ENCODE measurements around the gene DNAH11. TPM values are rescaled to one million over a fixed set of nuclear protein-coding genes. Genes with fewer than 3 reads are reported as not detected.

The DNAH11 gene
- total and polyA plus RNA-seq, 2 of the 8 experiments (the other 6 are each of a cell fraction or from before 2014, with no cell fraction given): 1.8 to 4.9 TPM

DNA sequence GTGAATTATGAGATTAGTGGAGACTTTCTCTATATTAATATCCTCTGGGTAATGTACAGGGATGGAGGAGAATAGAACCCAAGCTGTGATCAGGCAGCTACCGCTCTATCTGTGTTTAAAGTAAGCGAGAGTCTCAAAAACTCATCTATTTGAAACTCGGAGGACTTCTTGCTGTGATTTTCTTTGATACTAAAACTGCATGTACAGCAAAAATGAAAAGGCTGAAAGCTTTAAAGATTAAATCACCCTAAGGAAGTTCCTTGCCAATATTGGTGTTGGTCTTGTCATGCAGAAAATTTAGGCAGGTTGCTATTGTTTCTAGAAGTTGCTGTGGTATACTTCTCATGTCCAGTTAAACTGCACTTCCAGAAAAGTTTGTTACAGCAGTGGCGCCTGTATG lies 110.8 kb downstream of the DNAH11 start:
- POLR2A ChIA-PET (ENCODE audit: partially characterized antibody): interaction anchor here (1.1 kb wide), 1 partner anchor 17 kb away, joined by 4 read pairs; no protein-coding TSS in a partner anchor
- Histone ChIP-seq H3K27me3 (replicated peaks in 1 of 4; ENCODE audit: control insufficient read depth in 3 of 4, extremely low read depth in 1 of 4, insufficient read depth in 3 of 4, low read length in 3 of 4) (no peaks in the 10 kb centered on the region), H4K91ac (replicated peaks; ENCODE audit: insufficient read length, low read length) (no peak overlapping the region), H3K79me2 (ENCODE audit: control insufficient read depth in 1 of 2, insufficient read depth in 2 of 2, low read length in 2 of 2) (no peaks in the 10 kb centered on the region), H3K4ac (replicated peaks; ENCODE audit: insufficient read length, low read depth, low read length) (no peak overlapping the region), H3K27ac (ENCODE audit: low read depth, low read length) (no peak overlapping the region), H2BK5ac (ENCODE audit: low read depth, low read length) (no peak overlapping the region), H4K8ac (ENCODE audit: extremely low read depth, insufficient read depth, low read length) (no peak overlapping the region), H2BK120ac (replicated peaks; ENCODE audit: low read depth, low read length) (no peak overlapping the region), H3K9me3 (ENCODE audit: insufficient read depth in 2 of 2, low read depth in 1 of 2, low read length in 1 of 2) (no peaks in the 10 kb centered on the region), H3K79me1 (ENCODE audit: low read depth, low read length) (no peaks in the 10 kb centered on the region), H2AK5ac (ENCODE audit: low read depth, low read length) (no peak overlapping the region), H3K4me2 (ENCODE audit: insufficient read depth in 1 of 2, low read depth in 2 of 2, low read length in 2 of 2) (no peak overlapping the region), H3K14ac (ENCODE audit: insufficient read length) (no peak overlapping the region), H2BK15ac (ENCODE audit: low read length) (no peak overlapping the region), H2BK12ac (ENCODE audit: low read depth, low read length) (no peak overlapping the region), H3K4me3 (ENCODE audit: extremely low read depth in 1 of 4, insufficient read depth in 2 of 4, low read depth in 3 of 4, low read length in 4 of 4) (no peak overlapping the region), H3K23ac (ENCODE audit: insufficient read length) (no peak overlapping the region), H2BK20ac (ENCODE audit: low read length) (no peak overlapping the region), H3K4me1 (replicated peaks in 1 of 4; ENCODE audit: control insufficient read depth in 3 of 4, insufficient read depth in 4 of 4, low read length in 3 of 4) (no peaks in the 10 kb centered on the region), H3K9ac (replicated peaks in 1 of 4; ENCODE audit: extremely low read depth in 1 of 4, low read depth in 3 of 4, low read length in 3 of 4) (no peak overlapping the region), H3K56ac (replicated peaks; ENCODE audit: insufficient read length, low read depth, low read length) (no peak overlapping the region), H3K36me3 (ENCODE audit: control insufficient read depth in 2 of 4, insufficient read depth in 4 of 4, low read length in 3 of 4) (no peaks in the 10 kb centered on the region; a peak in 1 of 8 replicates), H4K20me1 (replicated peaks in 1 of 2; ENCODE audit: control insufficient read depth in 1 of 2, insufficient read depth in 2 of 2, low read length in 2 of 2) (no peaks in the 10 kb centered on the region), H3K18ac (ENCODE audit: extremely low read depth, low read length) (no peak overlapping the region), H3K23me2 (ENCODE audit: low read depth, low read length) (no peaks in the 10 kb centered on the region), H4K5ac (ENCODE audit: insufficient read length, low read depth, low read length) (no peak overlapping the region), H2AFZ (ENCODE audit: low read length) (no peak overlapping the region)
- WGBS, 2 experiments (ENCODE audit: extremely low coverage in 1 of 2, insufficient coverage in 1 of 2, insufficient read length in 1 of 2, insufficient replicate concordance in 2 of 2, low coverage in 1 of 2, low lambda C conversion rate in 2 of 2, missing lambda C conversion rate in 1 of 2): 88% methylated on average over 4 of the region's 4 CpGs; no CpG with 5 or more reads in 1 of the 2 experiments
- DNase-seq (ENCODE audit: low read depth in 1 of 2, low spot score in 2 of 2): no peak
- no peak for FAIRE-seq
- CTCF ChIA-PET (ENCODE audit: partially characterized antibody): no interaction called here
- TF ChIP-seq BRCA1 (IDR thresholded peaks at IDR 0.05; ENCODE audit: low read depth, low read length): no peak
- TF ChIP-seq SP1 (IDR thresholded peaks at IDR 0.05; ENCODE audit: low read depth, low read length): no peak
- TF ChIP-seq CHD1 (IDR thresholded peaks at IDR 0.05; ENCODE audit: low read depth, low read length): no peak
- TF ChIP-seq NANOG (IDR thresholded peaks at IDR 0.05; ENCODE audit: insufficient read depth, low read depth, low read length, poor library complexity, severe bottlenecking): no peak
- no peak for TF ChIP-seq ZNF274 (IDR thresholded peaks at IDR 0.05; ENCODE audit: borderline replicate concordance, extremely low read depth, low read length)
- no peak for TF ChIP-seq POU5F1 (IDR thresholded peaks at IDR 0.05; ENCODE audit: low read depth, low read length)
- no peak for TF ChIP-seq SP4 (IDR thresholded peaks at IDR 0.05; ENCODE audit: low read length)
- no peak for TF ChIP-seq SRF (IDR thresholded peaks at IDR 0.05; ENCODE audit: low read depth, low read length)
- no peak for TF ChIP-seq RNF2 (IDR thresholded peaks at IDR 0.05; ENCODE audit: borderline replicate concordance, low read depth, low read length, missing control alignments, poor library complexity, severe bottlenecking)
- TF ChIP-seq RFX5 (IDR thresholded peaks at IDR 0.05; ENCODE audit: borderline replicate concordance, low read depth, low read length): no peak
- TF ChIP-seq SIN3A (conservative IDR thresholded peaks at IDR 0.05 in 1 of 2, IDR thresholded peaks at IDR 0.05 in 1 of 2; ENCODE audit: low read depth in 1 of 2, low read length in 2 of 2): no peak
- TF ChIP-seq MAFK (IDR thresholded peaks at IDR 0.05; ENCODE audit: low read depth, low read length): no peak
- TF ChIP-seq KDM4A (IDR thresholded peaks at IDR 0.05; ENCODE audit: low read depth, low read length, severe bottlenecking): no peak
- no peak for TF ChIP-seq TCF12 (IDR thresholded peaks at IDR 0.05; ENCODE audit: low read depth, low read length)
